A549 (cell line): ENCODE results near the gene NEGR1.

Source experiments
- CEBPB ChIP-seq, 2 experiments: fragments of >200 bp in 1 of 2; sonication (Bioruptor Twin) in 1 of 2; formaldehyde crosslinking in 1 of 2; IDR thresholded peaks; 2 replicates each; pipeline ENCODE4 v1.6.1; 2012 to 2016
- CTCF ChIP-seq: fragments of >200 bp; sonication (Bioruptor Twin); formaldehyde crosslinking; IDR thresholded peaks from 3 replicates; pipeline ENCODE4 v1.5.1; 2016
- EP300 ChIP-seq, 2 experiments: fragments of >200 bp; sonication (Bioruptor Twin); formaldehyde crosslinking; IDR thresholded peaks; 2 replicates in 1 of 2; 3 replicates in 1 of 2; pipeline ENCODE4 v1.6.1; 2016 to 2017
- POLR2A ChIP-seq: IDR thresholded peaks from 2 replicates; pipeline ENCODE4 v1.6.1; 2012; ENCODE audit warnings: mild to moderate bottlenecking, low read length

- TF ChIP-seq CEBPB (IDR thresholded peaks at IDR 0.05) (no peak), CTCF (no peak), POLR2A (no peak), EP300 (IDR thresholded peaks at IDR 0.05) (no peak)
Observed at GRCh38 chr1:71994646-71995045, 287.7 kb downstream of the NEGR1 start.
